PC-3 (cell line): ENCODE data around the gene EBPL. TPM values are rescaled to one million over a fixed set of nuclear protein-coding genes. Genes with fewer than 3 reads are reported as not detected.

Experiments
- ATAC-seq: fragments of 200-7000 bp; cut with Tn5 transposase; 2 replicates; pipeline ENCODE4 v1.9.1; 2020; ENCODE audit warnings: mild to moderate bottlenecking, moderate library complexity
- BruUV-seq: library from RNA; stranded (reverse); fragments of 400-500 nt; replicated peaks from 2 replicates; lab custom pipeline; 2021; lab: Mats Ljungman, UMichigan
- CTCF ChIA-PET: fragments of 300-600 bp; sonication (Branson Sonifier 250); formaldehyde crosslinking; loops from one replicate; lab custom pipeline; 2022; ENCODE audit warnings: antibody characterized with exemption; lab: Charles Lee
- POLR2A ChIA-PET: fragments of 300-600 bp; sonication (Branson Sonifier 250); formaldehyde crosslinking; loops from one replicate; lab custom pipeline; 2022; ENCODE audit warnings: antibody characterized with exemption; ENCODE audit not compliant: unreplicated experiment; lab: Charles Lee
- DNase-seq: peaks from one replicate; pipeline ENCODE4 v3.0.0-alpha.2; 2015
- H2AFZ ChIP-seq: fragments of 300-600 bp; sonication (generic); 2 replicates; pipeline ENCODE4 v1.6.0; 2016; ENCODE audit warnings: antibody characterized with exemption, low read length
- H3F3A ChIP-seq: fragments of 300-600 bp; sonication (generic); one replicate; pipeline ENCODE4 v1.6.0; 2017; ENCODE audit warnings: antibody characterized with exemption, low read length, control low read depth, mild to moderate bottlenecking; ENCODE audit not compliant: unreplicated experiment
- H3K27ac ChIP-seq: fragments of 300-600 bp; sonication (generic); 2 replicates; pipeline ENCODE4 v1.5.1; 2016; ENCODE audit warnings: mild to moderate bottlenecking, low read length
- H3K27me3 ChIP-seq: fragments of 300-600 bp; sonication (generic); 2 replicates; pipeline ENCODE4 v1.6.1; 2016; ENCODE audit warnings: low read length, mixed read lengths
- H3K36me3 ChIP-seq: fragments of 300-600 bp; sonication (generic); 2 replicates; pipeline ENCODE4 v1.6.1; 2016; ENCODE audit warnings: low read depth, mixed run types, low read length, mixed read lengths
- H3K4me1 ChIP-seq: fragments of 300-600 bp; sonication (generic); 2 replicates; pipeline ENCODE4 v1.5.1; 2016; ENCODE audit warnings: low read length; ENCODE audit not compliant: insufficient read depth
- H3K4me2 ChIP-seq: fragments of 300-600 bp; sonication (generic); 2 replicates; pipeline ENCODE4 v1.6.0; 2016; ENCODE audit warnings: low read length
- H3K4me3 ChIP-seq: fragments of 300-600 bp; sonication (generic); 2 replicates; pipeline ENCODE4 v1.5.1; 2016; ENCODE audit warnings: mild to moderate bottlenecking, low read length, mixed read lengths
- H3K79me2 ChIP-seq: fragments of 300-600 bp; sonication (generic); 2 replicates; pipeline ENCODE4 v1.6.1; 2017; ENCODE audit warnings: low read length, mixed read lengths
- H3K9ac ChIP-seq: fragments of 300-600 bp; sonication (generic); 2 replicates; pipeline ENCODE4 v1.6.0; 2016; ENCODE audit warnings: mild to moderate bottlenecking, low read length
- H3K9me2 ChIP-seq: fragments of 300-600 bp; sonication (generic); replicated peaks from 2 replicates; pipeline ENCODE4 v1.6.1; 2016; ENCODE audit warnings: mixed run types, low read length, mixed read lengths
- H3K9me3 ChIP-seq: fragments of 300-600 bp; sonication (generic); 2 replicates; pipeline ENCODE4 v1.6.1; 2016; ENCODE audit warnings: low read length, mixed read lengths
- H4K20me1 ChIP-seq: fragments of 300-600 bp; sonication (generic); 2 replicates; pipeline ENCODE4 v1.6.1; 2016; ENCODE audit warnings: low read length, mixed read lengths
- EZH2 ChIP-seq: fragments of 300-600 bp; sonication (generic); IDR thresholded peaks from one replicate; pipeline ENCODE4 v1.6.1; 2017; ENCODE audit warnings: antibody characterized with exemption, mild to moderate bottlenecking, low read length; ENCODE audit not compliant: unreplicated experiment
- EZH2phosphoT487 ChIP-seq: fragments of 300-600 bp; sonication (generic); IDR thresholded peaks from 2 replicates; pipeline ENCODE4 v1.6.1; 2018; ENCODE audit warnings: mild to moderate bottlenecking, antibody characterized with exemption, low read length, borderline replicate concordance
- intact Hi-C: fragments of 100-400 bp; cut with micrococcal nuclease; formaldehyde crosslinking; loops from 2 replicates; pipeline ENCODE4 v1.9.0; 2023
- total RNA-seq: library from RNA; depleted of rRNA; stranded (reverse); fragments of >200 nt; gene quantifications from 2 replicates; pipeline ENCODE4 v1.2.3, GENCODE V29; 2014
- TF ChIP-seq, protein P1 (sequence below): fragments of 300-600 bp; sonication (generic); conservative IDR thresholded peaks from 2 replicates; pipeline ENCODE4 v1.5.1; 2017; ENCODE audit warnings: antibody characterized with exemption, low read depth, mild to moderate bottlenecking, low read length

Gene EBPL
- total RNA-seq, 1 experiment from 2014 or later = 108 TPM

DNA sequence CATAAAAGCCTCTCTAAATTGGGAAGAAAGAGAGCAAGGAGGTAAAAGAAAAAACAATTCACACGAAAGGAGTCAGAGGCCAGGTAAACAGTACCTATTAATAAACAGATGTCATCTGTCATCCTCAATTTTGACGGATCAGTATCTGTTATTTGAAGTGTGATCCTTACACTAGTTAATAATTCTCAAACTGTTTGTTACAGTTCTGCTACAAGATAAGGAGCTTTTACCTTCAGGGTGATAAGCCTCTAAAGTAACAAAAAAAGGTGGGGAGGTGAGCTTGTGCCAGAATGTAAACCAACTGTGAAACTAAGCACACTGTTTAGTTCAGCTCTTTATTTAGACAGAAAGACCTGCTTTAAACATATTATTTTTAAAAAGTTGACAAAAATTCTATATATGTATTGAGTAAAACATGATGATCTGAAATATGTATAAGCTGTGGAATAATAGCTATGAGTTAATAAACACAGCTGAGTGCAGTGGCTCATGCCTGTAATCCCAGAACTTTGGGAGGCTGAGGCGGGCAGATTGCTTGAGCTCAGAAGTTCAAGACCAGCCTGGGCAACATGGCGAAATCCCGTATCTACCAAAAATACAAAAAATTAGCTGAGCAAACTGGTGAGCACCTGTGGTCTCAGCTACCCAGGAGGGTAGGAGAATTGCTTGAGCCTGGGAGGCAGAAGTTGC is 48.4 kb upstream of the EBPL start:
- Histone ChIP-seq H3K9ac (no peak overlapping the region), H2AFZ (no peak overlapping the region), H3K9me3 (no peaks in the 10 kb centered on the region), H3K4me1 (no peaks in the 10 kb centered on the region), H3K27me3 (no peaks in the 10 kb centered on the region), H3F3A (no peaks in the 10 kb centered on the region), H3K4me3 (no peak overlapping the region), H3K4me2 (no peak overlapping the region), H4K20me1 (no peaks in the 10 kb centered on the region), H3K9me2 (no peaks in the 10 kb centered on the region), H3K79me2 (no peaks in the 10 kb centered on the region), H3K27ac (no peak overlapping the region), H3K36me3 (peaks cover under 1% of the 10 kb centered on the region; the same call in 1 of the 2 replicates)
- TF ChIP-seq, protein P1, sequence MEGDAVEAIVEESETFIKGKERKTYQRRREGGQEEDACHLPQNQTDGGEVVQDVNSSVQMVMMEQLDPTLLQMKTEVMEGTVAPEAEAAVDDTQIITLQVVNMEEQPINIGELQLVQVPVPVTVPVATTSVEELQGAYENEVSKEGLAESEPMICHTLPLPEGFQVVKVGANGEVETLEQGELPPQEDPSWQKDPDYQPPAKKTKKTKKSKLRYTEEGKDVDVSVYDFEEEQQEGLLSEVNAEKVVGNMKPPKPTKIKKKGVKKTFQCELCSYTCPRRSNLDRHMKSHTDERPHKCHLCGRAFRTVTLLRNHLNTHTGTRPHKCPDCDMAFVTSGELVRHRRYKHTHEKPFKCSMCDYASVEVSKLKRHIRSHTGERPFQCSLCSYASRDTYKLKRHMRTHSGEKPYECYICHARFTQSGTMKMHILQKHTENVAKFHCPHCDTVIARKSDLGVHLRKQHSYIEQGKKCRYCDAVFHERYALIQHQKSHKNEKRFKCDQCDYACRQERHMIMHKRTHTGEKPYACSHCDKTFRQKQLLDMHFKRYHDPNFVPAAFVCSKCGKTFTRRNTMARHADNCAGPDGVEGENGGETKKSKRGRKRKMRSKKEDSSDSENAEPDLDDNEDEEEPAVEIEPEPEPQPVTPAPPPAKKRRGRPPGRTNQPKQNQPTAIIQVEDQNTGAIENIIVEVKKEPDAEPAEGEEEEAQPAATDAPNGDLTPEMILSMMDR = no peak
- TF ChIP-seq EZH2phosphoT487 (no peak), EZH2 (no peak)
- CTCF ChIA-PET = no interaction called here
- ATAC-seq = no peak
- DNase-seq = no peak
- BruUV-seq = no TSS peak
- POLR2A ChIA-PET = no interaction called here
- intact Hi-C loops = no loop called here

DNA sequence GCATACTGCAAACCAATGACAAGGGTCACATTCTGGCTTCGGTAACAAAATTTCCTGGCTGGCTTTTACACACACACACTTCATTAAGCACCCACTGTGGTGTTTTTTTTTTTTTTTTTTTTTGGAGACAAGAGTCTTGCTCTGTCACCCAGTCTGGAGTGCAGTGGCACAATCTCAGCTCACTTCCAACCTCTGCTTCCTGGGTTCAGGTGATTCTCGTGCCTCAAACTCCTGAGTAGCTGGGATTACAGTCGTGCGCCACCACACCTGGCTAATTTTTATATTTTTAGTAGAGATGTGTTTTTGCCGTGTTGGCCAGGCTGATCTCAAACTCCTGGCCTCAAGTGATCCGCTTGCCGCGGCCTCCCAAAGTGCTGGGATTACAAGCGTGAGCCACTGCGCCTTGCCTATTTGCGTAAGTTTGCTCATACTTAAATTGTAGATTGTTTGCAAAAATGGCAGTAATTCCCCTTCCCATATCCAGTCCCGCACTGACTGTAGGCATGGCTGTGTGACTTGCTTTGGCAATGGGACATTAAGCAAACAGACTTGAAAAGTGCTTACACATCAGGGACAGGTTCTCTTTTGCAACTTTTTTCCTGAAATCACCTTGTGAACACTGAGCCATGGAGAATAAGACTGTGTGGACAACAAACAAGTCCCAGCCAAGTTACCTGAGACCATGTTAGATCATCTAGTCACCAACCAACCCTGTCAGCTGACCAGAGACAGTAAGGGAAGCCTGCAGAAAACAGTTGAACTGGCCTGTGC is 42.1 kb upstream of the EBPL start:
- TF ChIP-seq, protein P1 = no peak
- TF ChIP-seq EZH2 (no peak), EZH2phosphoT487 (no peak)
- H3K36me3 ChIP-seq = no peaks in the 10 kb centered on the region; the same call in 1 of the 2 replicates
- no peak overlapping the region for H2AFZ ChIP-seq
- peaks cover 5% of the 10 kb centered on the region; the same call in 1 of the 2 replicates for H4K20me1 ChIP-seq
- H3K9ac ChIP-seq = no peak overlapping the region
- H3K27me3 ChIP-seq = no peaks in the 10 kb centered on the region
- no peak overlapping the region for H3K27ac ChIP-seq
- H3K9me3 ChIP-seq = no peaks in the 10 kb centered on the region
- H3K79me2 ChIP-seq = no peaks in the 10 kb centered on the region
- H3F3A ChIP-seq = no peaks in the 10 kb centered on the region
- H3K9me2 ChIP-seq = no peaks in the 10 kb centered on the region
- BruUV-seq = no TSS peak
- intact Hi-C loops = loop anchor here (5.0 kb wide), 1 partner anchor 59 kb away; the partner anchor contains the start of gene KPNA3
- ChIA-PET CTCF (no interaction called here), POLR2A (no interaction called here)
- DNase-seq = no peak
- ATAC-seq = no peak
- H3K4me1 ChIP-seq = peaks cover 15% of the 10 kb centered on the region
- H3K4me3 ChIP-seq = no peak overlapping the region
- no peak overlapping the region for H3K4me2 ChIP-seq

DNA sequence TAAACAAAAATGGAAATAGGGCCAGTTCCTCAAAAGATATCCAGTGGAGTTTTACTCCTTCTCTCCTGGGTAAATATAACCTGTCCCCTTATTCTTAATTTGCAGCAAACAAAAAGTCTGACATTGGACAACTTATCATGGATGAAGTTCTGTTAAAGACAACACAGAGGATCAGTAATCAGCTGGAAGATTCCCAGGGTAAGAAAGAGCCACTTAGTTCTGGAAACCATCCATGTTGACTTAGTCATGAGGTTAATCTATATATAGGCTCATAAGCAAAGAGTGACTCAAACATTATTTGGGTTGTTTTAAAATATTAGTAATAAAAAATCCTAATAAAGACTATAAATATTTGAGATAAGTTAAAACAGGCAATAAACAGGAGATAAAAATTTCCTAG is 40.5 kb upstream of the EBPL start:
- TF ChIP-seq EZH2 = no peak
- TF ChIP-seq, protein P1 = no peak
- no peak for TF ChIP-seq EZH2phosphoT487
- Histone ChIP-seq H3F3A (no peaks in the 10 kb centered on the region), H3K9me3 (no peaks in the 10 kb centered on the region), H3K9me2 (no peaks in the 10 kb centered on the region), H3K27me3 (no peaks in the 10 kb centered on the region), H3K36me3 (no peaks in the 10 kb centered on the region; the same call in 1 of the 2 replicates), H3K27ac (no peak overlapping the region), H3K79me2 (no peaks in the 10 kb centered on the region), H3K4me2 (no peak overlapping the region), H2AFZ (no peak overlapping the region), H3K4me1 (peaks cover 15% of the 10 kb centered on the region), H4K20me1 (peaks cover 5% of the 10 kb centered on the region; the same call in 1 of the 2 replicates), H3K4me3 (no peak overlapping the region), H3K9ac (no peak overlapping the region)
- POLR2A ChIA-PET = no interaction called here
- BruUV-seq = no TSS peak
- CTCF ChIA-PET = no interaction called here
- DNase-seq = peak; percentile 66
- peak; percentile 81 for ATAC-seq
- intact Hi-C loops = loop anchor here (1.0 to 5.0 kb wide), 2 partner anchors 38 to 61 kb away; partner anchors contain the start of gene KPNA3
